Dermis microvascular lymphatic vessel endothelial cell (primary cell): ENCODE measurements around the gene CYSLTR2. TPM values are rescaled to one million over a fixed set of nuclear protein-coding genes. Genes with fewer than 3 reads are reported as not detected.

Experiments
- DNase-seq, 2 donors: peaks; one replicate each; pipeline versions ENCODE4 v3.0.0 to v3.0.0-alpha.2; 2010; ENCODE audit warnings: low read depth in 2 of 2
- total RNA-seq: library from RNA; depleted of rRNA; stranded (reverse); fragments of >200 nt; gene quantifications from 2 replicates; pipeline ENCODE4 v1.2.1, GENCODE V29; 2014

Gene CYSLTR2, protein sequence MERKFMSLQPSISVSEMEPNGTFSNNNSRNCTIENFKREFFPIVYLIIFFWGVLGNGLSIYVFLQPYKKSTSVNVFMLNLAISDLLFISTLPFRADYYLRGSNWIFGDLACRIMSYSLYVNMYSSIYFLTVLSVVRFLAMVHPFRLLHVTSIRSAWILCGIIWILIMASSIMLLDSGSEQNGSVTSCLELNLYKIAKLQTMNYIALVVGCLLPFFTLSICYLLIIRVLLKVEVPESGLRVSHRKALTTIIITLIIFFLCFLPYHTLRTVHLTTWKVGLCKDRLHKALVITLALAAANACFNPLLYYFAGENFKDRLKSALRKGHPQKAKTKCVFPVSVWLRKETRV
- not detected in 2 replicates for total RNA-seq

DNA sequence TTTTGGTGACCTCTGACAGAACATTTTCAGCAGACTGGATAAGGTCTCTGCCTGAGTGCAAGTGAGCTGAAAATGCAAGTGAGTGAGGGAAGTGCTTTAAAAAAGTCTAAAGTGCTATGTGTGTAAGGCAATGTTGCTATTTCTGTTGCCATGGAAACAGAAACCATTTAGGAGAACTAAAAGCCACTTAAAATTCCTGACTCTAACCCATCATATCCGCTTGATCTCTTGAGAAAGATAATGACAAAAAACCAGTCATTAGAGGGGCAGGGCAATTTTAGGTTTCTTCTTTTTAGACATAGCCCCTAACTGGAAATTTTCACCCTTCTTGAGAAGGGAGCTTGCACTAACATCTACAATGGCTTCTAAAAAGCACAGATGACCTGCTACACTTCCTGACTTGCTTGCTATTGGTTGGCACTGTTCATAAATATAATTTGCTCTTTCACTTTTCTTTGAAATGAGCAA, at the start of gene CYSLTR2:
TSS of gene CYSLTR2 (plus strand) at position 458 of the 468 bp plus-strand sequence. CDS start 52,889 bp downstream, outside the sequence.
- peak in 1 of 2 donors; percentile 4 for DNase-seq

DNA sequence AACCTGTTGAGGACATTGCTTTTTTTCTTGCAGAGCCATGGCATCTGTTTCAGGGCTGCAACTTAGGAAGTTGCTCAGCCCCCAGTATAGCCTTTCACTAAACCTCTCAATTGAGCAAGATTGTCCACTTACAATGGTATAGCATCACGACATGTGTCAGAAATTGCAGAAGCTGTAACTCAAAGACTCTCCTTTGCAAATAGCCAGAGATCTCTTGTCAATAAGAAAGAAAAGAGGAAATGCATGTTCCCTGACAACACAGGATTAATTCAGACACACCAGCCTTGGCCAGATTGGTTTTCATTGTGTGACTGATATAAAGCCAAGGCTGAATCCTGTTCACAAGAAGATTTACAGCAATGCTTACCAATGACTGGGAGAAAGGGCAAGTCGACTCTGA, 38.7 kb upstream of the CYSLTR2 start:
- no peak for DNase-seq

DNA sequence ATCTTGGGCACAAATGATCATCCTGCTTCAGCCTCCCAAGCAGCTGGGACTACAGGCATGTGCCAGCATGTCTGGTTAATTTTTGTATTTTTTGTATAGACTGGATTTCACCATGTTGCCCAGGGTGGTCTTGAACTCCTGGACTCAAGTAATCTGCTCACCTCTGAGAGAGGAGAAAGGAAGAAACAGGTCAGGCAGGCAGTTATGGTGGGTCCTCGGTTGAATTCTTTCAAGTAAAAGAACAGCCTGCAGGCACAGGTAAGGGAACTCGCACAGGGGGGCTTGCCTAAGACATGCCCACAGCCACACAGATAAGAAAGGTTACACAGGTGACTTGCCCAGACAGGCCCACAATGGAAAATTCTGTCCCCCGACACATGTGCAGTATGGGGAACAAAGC, 34.8 kb upstream of the CYSLTR2 start:
- no peak for DNase-seq

DNA sequence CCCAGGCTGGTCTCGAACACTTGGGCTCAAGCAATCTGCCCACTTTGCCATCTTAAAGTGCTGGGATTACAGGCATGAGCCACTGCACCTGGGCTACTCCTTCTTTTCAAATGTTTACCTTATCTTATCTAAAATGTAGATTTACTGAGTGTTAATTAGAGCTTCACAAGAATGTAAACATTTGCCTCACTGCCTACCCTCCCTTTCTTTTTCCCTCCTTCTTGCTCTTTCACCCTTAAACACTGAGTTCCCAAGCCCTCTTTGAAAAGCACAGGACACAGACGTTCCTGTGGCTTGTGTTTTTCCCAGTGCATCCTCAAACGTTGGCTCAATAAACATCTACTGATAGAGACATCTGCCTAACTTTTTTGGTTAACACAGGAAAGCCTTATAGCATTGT, 32.7 kb upstream of the CYSLTR2 start:
- DNase-seq, result no peak

DNA sequence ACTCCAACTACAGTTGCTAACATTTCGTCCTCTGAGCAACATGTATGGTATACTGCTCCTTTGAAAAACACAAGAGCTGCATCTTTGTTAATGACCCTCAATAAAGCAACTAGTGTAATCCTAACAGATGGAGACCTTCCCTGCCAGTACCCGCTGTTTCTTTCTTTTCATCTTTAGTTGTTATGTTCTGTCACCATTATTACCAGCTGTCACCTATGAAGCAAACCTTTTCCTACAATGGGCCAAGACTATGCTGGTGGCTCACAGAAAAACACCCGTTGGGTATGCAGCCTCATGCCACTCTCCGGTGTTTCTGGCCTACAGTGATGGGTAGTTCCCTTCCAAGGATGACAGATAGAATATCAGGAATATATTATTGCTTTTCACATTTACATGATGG, 29.7 kb upstream of the CYSLTR2 start:
- no peak for DNase-seq

DNA sequence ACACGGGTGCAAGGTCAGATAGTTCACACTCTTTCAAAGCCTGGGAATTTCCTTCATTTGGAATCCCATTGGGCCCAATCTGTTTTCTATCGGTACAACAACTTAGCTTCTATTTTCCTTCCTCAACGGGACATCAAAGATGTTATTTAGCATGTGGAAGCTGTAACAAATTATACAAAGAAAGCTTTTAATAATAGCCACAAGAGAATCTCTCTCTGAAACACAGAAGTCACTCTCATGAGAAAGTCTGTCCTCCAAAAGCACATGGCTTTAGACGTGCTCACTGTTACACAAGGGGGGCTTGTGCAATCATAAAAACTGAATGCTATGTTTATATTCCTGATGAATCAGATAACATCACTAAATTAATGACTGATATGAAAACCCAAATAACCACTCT, 28.9 kb upstream of the CYSLTR2 start:
- DNase-seq, result peak in 1 of 2 donors; percentile 16

DNA sequence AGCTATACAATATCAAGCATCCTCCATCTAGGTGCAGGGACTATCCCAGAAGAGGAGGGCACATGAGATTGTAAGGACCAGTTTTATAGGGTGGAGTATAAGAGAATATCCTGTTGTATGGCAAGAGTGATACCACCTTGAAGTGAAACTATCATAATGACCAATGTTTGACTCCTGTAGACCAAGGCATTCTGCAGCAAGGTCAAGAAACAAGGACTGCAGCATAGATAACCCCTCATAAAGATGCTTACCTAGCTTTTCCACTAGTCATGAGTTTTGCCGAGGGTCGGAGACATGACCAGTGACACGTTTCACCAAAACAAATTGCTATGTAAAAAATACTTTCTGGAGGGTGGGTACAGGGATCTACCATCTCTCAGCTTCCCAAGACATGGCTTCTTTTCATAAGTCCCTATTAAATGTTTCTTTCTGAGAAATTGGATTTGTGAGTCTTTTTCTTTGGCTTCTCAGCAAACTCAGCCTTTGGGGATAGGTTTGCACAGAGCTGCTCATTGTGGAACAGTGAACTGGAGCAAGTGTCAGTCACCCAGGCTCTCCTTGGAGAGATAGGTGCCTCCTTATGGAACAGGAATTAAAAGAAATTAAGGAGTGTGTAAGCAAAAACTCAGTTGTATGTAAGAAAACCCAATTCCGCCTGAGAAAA, 28.2 kb upstream of the CYSLTR2 start:
- peak in 1 of 2 donors; percentile 14 for DNase-seq

DNA sequence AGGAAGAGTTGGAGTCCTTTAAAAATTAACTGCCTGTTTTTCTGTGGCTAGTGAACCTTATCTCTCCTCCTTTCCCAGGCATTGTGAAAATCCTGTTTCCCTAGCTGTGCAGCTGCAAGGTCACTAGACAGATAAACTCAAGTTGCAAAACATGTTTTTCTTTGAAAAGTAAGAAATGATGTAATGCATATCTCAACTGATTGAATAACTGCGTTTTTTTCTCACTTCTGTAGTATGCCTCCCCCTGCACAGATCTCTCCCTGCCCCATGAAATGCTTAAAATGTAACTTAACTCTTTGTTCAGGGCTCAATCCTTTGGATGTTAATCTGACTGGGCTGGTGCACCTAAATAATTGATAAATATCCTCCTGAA, 27.7 kb upstream of the CYSLTR2 start:
- DNase-seq, result peak in 1 of 2 donors; percentile 77

DNA sequence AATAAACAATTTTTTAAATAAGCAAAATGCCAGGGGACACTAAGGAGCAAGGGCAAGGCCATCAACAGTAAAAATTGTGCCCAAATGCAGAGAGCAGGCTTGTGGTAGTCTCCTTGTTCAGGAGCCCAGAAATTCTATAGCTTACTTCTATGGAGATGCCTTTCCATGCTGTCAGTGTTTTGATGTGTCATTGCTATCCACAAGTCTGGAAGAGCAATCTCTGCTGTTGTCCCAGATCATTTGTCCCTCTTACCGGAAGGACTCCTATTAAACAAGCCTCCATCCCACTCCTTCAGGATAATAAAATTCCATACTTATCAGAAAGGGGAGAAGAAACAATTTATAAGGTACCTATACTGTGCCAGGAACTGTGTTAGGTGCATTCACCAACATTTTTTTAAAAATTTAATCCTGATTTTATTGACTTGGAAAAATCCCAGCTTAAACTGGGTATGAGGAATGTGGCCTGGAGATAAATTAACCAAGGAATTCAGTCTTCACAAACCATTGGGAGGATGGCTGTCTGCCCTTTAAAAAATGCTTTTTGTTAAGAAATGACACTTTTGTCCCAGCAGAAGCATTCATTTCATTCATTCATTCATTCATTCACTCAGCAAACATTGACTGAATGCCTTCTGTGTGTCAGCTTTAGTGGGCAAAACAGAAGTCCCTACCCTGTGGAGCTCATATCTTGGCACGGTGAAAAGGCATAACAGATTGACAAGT, 26.8 kb upstream of the CYSLTR2 start:
- peak in 1 of 2 donors; percentile 11 for DNase-seq

DNA sequence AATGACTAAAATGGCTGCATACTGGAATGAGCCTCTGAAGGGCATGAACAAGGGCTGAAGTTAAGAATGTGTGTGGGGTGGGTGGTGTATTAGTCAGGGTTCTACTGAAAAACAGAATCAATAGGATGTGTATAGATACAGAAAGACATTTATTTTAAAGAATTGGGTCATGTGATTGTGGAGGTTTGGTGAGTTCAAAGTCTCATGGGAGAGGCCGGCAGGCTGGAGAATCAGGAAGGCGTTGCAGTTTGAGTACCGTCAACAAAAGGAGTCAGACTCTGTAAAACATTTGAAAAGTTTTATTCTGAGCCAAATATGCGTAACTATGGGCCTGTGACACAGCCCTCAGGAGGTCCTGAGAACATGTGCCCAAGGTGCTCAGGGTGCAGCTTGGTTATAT, 24.5 kb upstream of the CYSLTR2 start:
- no peak for DNase-seq

DNA sequence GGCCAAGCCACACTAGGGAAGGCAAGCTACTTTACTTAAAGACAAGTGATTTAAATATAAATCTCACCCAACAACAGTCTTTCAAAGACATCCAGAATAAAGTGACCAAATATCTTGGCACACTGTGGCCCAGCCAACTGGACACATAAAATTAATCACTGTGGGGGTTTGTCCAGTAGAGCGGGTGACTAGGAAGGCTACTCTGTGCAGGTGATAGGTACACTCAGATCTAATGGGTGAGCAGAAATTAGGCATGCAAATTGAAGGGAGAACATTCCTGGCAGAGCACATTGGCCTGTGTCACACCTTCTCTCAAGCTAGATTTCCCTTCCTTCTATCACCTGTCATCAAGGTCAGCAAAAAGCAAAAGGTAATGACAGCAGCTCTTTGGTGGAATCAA, 23.4 kb upstream of the CYSLTR2 start:
- no peak for DNase-seq

DNA sequence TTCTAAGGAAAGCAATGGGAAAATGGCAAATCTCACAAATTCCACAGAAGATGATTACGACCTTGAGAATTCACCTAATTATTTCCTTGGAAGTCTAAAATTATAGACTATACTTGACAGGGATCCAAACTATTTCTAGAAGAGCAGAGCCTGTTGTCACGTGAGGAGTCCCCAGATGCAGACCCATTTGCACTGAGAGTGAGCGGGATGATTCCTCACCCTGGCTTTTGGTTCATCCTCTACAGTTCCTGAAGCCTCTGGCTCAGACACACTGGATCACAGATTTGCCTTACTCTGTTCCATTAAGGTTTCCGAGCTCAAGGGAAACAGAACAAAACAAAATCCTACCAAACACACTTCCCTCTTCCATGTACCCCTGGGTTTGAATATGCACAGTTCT, 23.0 kb upstream of the CYSLTR2 start:
- DNase-seq, result no peak

DNA sequence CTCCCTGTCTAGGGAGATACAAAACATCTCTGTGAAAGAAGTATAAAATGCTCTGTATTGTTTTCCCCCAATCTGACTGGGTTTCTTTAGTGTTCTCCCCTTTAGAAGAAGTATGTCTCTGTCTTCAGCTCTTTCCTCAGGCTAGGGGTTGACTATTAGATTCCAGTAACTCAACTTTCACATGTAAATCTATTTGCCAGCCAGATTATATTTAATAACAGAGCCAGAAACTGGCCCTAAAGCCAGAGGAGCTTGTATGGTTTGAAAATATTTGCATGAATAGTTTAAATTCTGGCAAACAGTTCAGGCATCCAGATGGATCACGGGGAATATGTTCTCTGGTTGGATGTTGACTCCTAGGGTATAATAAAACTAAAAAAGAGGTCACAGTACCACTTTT, 22.3 kb upstream of the CYSLTR2 start:
- no peak for DNase-seq

DNA sequence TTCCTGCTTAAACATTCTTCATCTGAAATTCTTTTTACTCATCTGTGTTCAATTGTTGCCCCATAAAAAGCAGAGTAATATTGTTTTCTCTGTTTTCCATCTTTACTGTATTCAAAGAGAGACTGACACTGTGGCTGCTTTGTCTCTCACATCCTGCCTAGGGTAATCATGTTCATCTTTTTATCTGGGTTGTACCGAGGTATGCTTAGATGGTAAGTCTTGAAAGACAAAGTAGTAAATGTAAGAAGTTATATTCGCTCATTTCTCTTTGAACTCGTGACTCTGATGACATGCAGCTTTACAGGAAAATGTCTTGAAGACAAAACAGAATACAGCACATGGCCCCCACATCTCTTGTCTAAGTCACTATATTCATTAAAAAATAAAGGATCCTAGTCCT, 20.0 kb upstream of the CYSLTR2 start:
- no peak for DNase-seq

DNA sequence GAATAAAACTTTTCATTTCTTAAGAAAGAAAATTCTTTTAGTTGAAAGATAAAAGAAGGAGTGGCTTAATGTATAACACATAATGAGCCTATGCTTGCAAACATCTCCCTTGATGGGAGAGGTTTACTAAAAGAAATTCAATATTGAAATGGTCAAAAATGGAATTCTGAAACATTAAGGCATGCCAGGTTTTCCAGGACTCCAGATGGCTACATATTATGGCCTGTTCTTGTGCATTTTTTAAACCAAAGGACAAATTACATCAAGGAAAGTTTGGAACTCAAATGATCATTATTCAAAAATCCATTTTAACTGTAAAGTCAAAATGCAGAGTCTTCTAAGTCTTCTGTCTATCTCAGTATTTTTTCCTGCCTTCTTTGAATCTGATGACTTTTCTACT, 19.1 kb upstream of the CYSLTR2 start:
- DNase-seq, result no peak

DNA sequence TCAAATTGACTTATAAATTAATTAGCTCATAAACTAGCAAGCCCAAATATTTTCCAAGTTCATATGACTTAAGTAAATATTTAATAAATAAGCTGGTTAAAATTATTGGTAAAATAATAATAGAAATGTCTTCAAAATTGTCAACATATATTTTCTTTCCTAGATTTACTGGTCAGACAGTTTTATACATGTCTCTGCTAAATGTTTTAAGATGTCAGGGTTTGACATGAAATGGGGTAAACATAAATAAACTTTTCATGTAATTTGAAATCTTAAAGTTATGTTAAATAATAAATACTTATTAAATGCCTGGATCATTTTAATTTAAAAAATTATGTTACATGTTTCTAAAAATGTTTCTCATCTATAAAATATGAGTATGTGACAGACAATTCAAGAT, 18.3 kb upstream of the CYSLTR2 start:
- DNase-seq, result no peak

DNA sequence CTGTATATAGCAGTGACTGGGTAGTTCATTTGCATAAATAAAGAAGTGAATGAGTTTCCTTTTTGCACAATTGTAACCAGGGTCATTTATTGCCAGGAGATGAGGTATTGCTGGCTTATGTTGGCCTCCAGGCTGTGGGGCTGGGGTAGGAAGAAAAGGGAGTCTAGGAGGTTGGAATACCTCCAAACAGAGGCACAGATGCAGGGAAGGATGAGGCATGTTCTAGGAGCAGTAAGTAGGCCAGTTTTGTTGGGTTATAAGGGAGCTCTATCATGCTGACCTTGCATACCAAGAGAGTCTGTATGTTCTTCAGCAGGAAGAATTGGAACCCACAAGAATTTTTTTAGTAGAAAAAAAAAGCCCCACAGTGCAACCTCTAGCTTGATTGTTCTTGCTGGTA, 17.2 kb upstream of the CYSLTR2 start:
- no peak for DNase-seq

DNA sequence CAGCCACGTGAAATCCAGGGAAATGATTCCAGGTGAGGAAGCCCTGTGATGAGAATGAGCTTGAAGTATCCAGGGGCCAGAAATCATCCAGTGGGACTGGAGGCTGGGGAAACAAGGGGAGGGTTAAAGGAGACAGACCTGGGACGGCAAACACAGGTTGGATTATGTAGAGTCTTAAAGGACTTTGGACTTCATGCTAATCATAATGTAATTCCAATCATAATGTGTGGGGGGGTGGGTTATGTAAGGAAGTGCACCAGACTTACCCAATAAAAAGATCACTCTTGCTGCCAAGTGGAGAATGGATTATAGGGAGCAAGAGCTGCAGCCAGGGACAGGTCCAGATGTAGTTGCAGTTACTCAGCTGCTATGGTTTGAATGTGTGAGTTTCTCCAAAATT, 16.1 kb upstream of the CYSLTR2 start:
- DNase-seq, result no peak

DNA sequence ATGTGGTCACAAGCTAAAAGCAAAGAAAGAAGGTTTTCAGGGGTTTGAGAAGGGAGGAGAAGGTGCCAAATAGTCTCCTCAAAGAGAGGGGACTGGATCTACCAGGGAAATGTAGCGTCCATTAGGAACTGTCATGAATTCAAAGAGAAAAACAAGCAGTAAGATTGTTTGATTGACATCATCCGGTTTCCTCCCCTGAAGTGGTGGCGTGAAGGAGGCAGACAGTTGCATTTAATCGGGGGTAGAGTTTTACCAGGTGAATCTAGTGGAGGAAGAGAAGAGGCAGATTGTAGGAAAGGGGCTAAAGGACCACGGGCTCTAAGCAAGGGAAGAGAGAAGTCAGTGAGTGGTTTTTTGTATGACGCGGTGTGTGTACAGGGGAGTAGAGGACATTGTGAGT, 13.0 kb upstream of the CYSLTR2 start:
- no peak for DNase-seq

DNA sequence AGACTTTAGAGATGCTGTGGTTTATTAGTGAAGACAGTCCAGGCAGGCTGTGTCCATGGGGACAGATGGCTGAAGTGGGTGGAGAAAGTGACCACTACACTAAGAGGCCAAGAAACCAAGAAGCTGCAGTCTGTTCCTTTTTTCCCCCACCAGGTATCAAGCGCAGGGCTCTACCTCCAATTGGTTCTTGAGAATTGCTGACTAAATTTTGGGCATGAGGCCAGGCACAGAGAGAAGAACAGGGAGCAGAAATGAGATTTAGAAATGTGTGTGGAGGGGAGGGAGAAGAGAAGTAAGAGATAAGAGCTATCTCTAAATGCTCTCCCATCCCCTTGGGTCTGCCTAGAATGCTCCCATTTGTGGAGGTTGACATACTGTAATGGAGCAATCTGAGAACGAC, 12.3 kb upstream of the CYSLTR2 start:
- DNase-seq, result no peak

DNA sequence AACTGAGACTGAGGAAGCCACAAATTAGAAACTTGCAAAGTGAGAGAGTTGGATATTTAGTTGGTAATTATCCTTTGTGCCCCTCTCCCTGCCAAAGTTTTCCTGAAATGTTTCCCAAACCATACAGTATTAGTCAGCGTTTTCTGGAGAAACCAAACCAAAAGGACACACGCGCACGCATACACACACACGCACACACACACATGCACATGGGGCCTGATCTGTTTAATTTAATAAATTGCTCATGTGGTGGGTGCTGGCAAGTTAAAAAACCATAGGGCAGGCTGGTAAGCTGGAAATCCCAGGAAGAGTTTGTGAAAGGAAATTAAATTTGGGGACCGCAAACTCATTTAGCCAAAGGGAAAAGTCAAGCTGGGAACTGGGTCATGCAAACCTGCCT, 11.7 kb upstream of the CYSLTR2 start:
- DNase-seq, result no peak

DNA sequence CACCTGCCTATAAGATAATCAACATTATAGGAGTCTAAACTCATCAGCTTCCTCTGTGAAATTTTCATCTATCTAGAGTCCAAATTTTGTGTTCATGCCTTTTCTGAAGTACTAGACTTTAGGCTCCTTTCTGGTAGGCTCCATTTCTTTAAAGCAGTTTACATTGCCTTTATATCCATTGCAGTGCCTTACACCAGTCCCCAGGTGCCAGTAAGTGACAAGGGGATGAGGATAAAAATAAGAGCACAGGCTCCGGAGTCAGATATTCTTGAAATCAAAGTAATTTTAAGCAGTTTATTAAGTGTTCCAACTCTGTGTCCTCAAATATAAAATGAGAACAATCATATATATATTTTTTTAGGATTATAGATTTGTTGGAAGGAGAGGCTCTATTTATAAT, 10.6 kb upstream of the CYSLTR2 start:
- no peak for DNase-seq

DNA sequence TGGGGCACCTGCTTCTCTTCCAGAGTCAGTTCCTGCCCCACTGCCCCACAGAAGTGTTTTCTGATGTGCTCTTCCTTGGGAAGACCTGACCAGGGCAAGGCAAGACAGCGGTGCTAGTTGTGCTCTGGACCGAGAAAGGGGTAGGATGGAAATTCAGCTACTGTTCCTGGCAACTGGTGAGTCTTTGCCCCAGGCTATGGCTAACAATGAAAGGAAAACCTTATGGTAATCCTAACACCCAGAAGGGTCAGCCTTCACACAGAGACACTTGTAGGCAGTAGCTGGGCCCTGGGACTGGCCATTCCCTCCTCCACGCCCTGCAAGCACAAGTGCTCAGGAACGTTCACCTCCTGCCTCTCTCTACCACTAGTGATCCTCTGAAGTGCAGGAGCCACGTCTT, 9.6 kb upstream of the CYSLTR2 start:
- DNase-seq, result no peak
